ENCODE measurements around the gene INO80D. TPM values are rescaled to one million over a fixed set of nuclear protein-coding genes. Genes with fewer than 3 reads are reported as not detected.
"Not testable (repeated sequence)": the region's sequence is repeated elsewhere in the genome, so short reads cannot be mapped to it uniquely, and the experiment has no call there.

Gene INO80D
- total and polyA plus RNA-seq, 2 donors (not counting 1 experiment from before 2014, with no cell fraction given) = 4.8 to 7.4 TPM

GRCh38 chr2:206108713-206109112 lies 22.7 kb upstream of the INO80D start:
- Histone ChIP-seq H3K79me2 (ENCODE audit: control insufficient read depth, insufficient read depth, low read length) (no peaks in the 10 kb centered on the region), H3K4me3 (replicated peaks in 1 of 4; ENCODE audit: control extremely low read depth in 1 of 4, insufficient read depth in 1 of 4, low read depth in 3 of 4, low read length in 4 of 4) (no peak overlapping the region), H3K4me2 (ENCODE audit: extremely low read depth, insufficient read depth, low read length) (no peak overlapping the region), H2AFZ (ENCODE audit: low read length) (no peak overlapping the region), H3K27me3 (ENCODE audit: control insufficient read depth, insufficient read depth, low read length) (no peaks in the 10 kb centered on the region), H3K36me3 (ENCODE audit: control insufficient read depth, insufficient read depth, low read length) (no peaks in the 10 kb centered on the region), H3K27ac (ENCODE audit: insufficient read depth, low read length) (no peak overlapping the region), H3K4me1 (ENCODE audit: control insufficient read depth, extremely low read depth, insufficient read depth, low read length) (peaks cover 2% of the 10 kb centered on the region), H3K9ac (ENCODE audit: insufficient read depth, low read length) (no peak overlapping the region), H3K9me3 (ENCODE audit: control insufficient read depth, insufficient read depth, low read depth, low read length) (no peaks in the 10 kb centered on the region), H4K20me1 (ENCODE audit: control insufficient read depth, extremely low read depth, insufficient read depth, low read length) (no peaks in the 10 kb centered on the region)
- no peak for DNase-seq (ENCODE audit: low read depth in 2 of 2)
- TF ChIP-seq EZH2 (IDR thresholded peaks at IDR 0.05; ENCODE audit: low read length, missing control alignments) (no peak), CTCF (conservative IDR thresholded peaks at IDR 0.05 in 1 of 2, IDR thresholded peaks at IDR 0.05 in 1 of 2; ENCODE audit: low read depth in 1 of 2, low read length in 2 of 2) (no peak)

DNA sequence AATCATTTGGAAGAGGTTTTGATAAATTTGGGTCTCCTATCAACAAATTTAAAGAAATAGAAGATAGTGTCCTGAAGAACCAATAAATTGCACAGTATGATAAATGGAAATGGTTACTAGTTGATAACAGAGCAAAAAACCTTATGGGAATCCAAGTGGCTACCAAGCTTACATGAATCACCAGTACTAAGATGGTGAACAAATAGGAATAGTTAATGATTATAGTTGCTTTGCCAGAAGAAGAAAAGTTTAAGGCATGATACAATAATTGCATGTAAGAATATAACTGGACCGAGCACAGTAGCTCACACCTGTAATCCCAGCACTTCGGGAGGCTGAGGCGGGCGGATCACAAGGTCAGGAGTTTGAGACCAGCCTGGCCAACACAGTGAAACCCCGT lies 19.6 kb upstream of the INO80D start:
- no peaks in the 10 kb centered on the region for H3K4me1 ChIP-seq (ENCODE audit: control insufficient read depth, extremely low read depth, insufficient read depth, low read length)
- H3K4me2 ChIP-seq (ENCODE audit: extremely low read depth, insufficient read depth, low read length) = no peak overlapping the region
- H3K4me3 ChIP-seq (replicated peaks in 1 of 4; ENCODE audit: control extremely low read depth in 1 of 4, insufficient read depth in 1 of 4, low read depth in 3 of 4, low read length in 4 of 4) = no peak overlapping the region
- no peak overlapping the region for H2AFZ ChIP-seq (ENCODE audit: low read length)
- no peak for DNase-seq (ENCODE audit: low read depth in 2 of 2)
- H3K9ac ChIP-seq (ENCODE audit: insufficient read depth, low read length) = no peak overlapping the region
- no peaks in the 10 kb centered on the region for H3K9me3 ChIP-seq (ENCODE audit: control insufficient read depth, insufficient read depth, low read depth, low read length)
- no peaks in the 10 kb centered on the region for H4K20me1 ChIP-seq (ENCODE audit: control insufficient read depth, extremely low read depth, insufficient read depth, low read length)
- H3K79me2 ChIP-seq (ENCODE audit: control insufficient read depth, insufficient read depth, low read length) = no peaks in the 10 kb centered on the region
- TF ChIP-seq EZH2 (IDR thresholded peaks at IDR 0.05; ENCODE audit: low read length, missing control alignments) = no peak
- TF ChIP-seq CTCF (conservative IDR thresholded peaks at IDR 0.05 in 1 of 2, IDR thresholded peaks at IDR 0.05 in 1 of 2; ENCODE audit: low read depth in 1 of 2, low read length in 2 of 2) = no peak
- peak overlapping the region; percentile 57 for H3K27ac ChIP-seq (ENCODE audit: insufficient read depth, low read length)
- no peaks in the 10 kb centered on the region for H3K27me3 ChIP-seq (ENCODE audit: control insufficient read depth, insufficient read depth, low read length)
- H3K36me3 ChIP-seq (ENCODE audit: control insufficient read depth, insufficient read depth, low read length) = no peaks in the 10 kb centered on the region

DNA sequence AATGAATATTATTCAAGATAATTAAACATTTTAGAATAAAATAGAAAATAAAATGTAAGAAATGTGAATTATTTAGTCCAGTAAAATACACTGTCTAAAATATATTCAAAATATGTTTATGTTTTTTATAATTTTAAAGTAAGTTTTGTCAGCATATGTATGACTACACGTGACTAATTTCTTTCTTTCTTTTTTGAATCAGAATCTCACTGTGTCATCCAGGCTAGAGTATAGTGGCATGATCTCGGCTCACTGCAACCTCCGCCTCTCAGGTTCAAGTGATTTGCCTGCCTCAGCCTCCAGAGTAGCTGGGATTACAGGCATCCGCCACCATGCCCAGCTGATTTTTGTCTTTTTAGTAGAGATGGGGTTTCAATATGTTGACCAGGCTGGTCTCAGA lies 19.1 kb upstream of the INO80D start:
- no peaks in the 10 kb centered on the region for H3K36me3 ChIP-seq (ENCODE audit: control insufficient read depth, insufficient read depth, low read length)
- H3K4me3 ChIP-seq (replicated peaks in 1 of 4; ENCODE audit: control extremely low read depth in 1 of 4, insufficient read depth in 1 of 4, low read depth in 3 of 4, low read length in 4 of 4) = no peak overlapping the region
- no peaks in the 10 kb centered on the region for H4K20me1 ChIP-seq (ENCODE audit: control insufficient read depth, extremely low read depth, insufficient read depth, low read length)
- no peak overlapping the region for H3K9ac ChIP-seq (ENCODE audit: insufficient read depth, low read length)
- H3K4me1 ChIP-seq (ENCODE audit: control insufficient read depth, extremely low read depth, insufficient read depth, low read length) = no peaks in the 10 kb centered on the region
- no peak overlapping the region for H3K4me2 ChIP-seq (ENCODE audit: extremely low read depth, insufficient read depth, low read length)
- H2AFZ ChIP-seq (ENCODE audit: low read length) = no peak overlapping the region
- no peaks in the 10 kb centered on the region for H3K27me3 ChIP-seq (ENCODE audit: control insufficient read depth, insufficient read depth, low read length)
- no peak for DNase-seq (ENCODE audit: low read depth in 2 of 2)
- H3K79me2 ChIP-seq (ENCODE audit: control insufficient read depth, insufficient read depth, low read length) = no peaks in the 10 kb centered on the region
- H3K9me3 ChIP-seq (ENCODE audit: control insufficient read depth, insufficient read depth, low read depth, low read length) = no peaks in the 10 kb centered on the region
- no peak for TF ChIP-seq CTCF (conservative IDR thresholded peaks at IDR 0.05 in 1 of 2, IDR thresholded peaks at IDR 0.05 in 1 of 2; ENCODE audit: low read depth in 1 of 2, low read length in 2 of 2)
- TF ChIP-seq EZH2 (IDR thresholded peaks at IDR 0.05; ENCODE audit: low read length, missing control alignments) = no peak
- no peak overlapping the region for H3K27ac ChIP-seq (ENCODE audit: insufficient read depth, low read length)

DNA sequence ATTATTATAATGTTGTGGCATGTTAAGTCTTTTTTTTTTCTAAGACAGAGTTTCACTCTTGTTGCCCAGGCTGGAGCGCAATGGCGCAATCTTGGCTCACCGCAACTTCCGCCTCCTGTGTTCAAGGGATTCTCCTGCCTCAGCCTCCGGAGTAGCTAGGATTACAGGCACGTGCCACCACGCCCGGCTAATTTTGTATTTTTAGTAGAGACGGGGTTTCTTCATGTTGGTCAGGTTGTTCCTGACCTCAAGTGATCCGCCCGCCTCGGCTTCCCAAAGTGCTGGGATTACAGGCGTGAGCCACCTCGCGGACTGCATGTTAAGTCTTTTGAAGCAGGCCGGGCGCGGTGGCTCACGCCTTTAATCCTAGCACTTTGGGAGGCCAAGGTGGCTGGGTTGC lies 12.9 kb upstream of the INO80D start:
- not testable (repeated sequence) for H3K4me1 ChIP-seq (ENCODE audit: control insufficient read depth, extremely low read depth, insufficient read depth, low read length); H3K9me3 ChIP-seq (ENCODE audit: control insufficient read depth, insufficient read depth, low read depth, low read length); H3K27me3 ChIP-seq (ENCODE audit: control insufficient read depth, insufficient read depth, low read length); H3K79me2 ChIP-seq (ENCODE audit: control insufficient read depth, insufficient read depth, low read length); H3K9ac ChIP-seq (ENCODE audit: insufficient read depth, low read length); DNase-seq (ENCODE audit: low read depth in 2 of 2); H3K36me3 ChIP-seq (ENCODE audit: control insufficient read depth, insufficient read depth, low read length); H3K27ac ChIP-seq (ENCODE audit: insufficient read depth, low read length); H4K20me1 ChIP-seq (ENCODE audit: control insufficient read depth, extremely low read depth, insufficient read depth, low read length); H3K4me3 ChIP-seq (replicated peaks in 1 of 4; ENCODE audit: control extremely low read depth in 1 of 4, insufficient read depth in 1 of 4, low read depth in 3 of 4, low read length in 4 of 4); H3K4me2 ChIP-seq (ENCODE audit: extremely low read depth, insufficient read depth, low read length); H2AFZ ChIP-seq (ENCODE audit: low read length)

Data from fibroblast of lung (primary cell).